ENCODE measurements around the gene CDC42. TPM values are rescaled to one million over a fixed set of nuclear protein-coding genes. Genes with fewer than 3 reads are reported as not detected.
A peak's percentile ranks its signal among the peaks of the same experiment; 100 is the strongest.

CDC42 gene
- total and polyA plus RNA-seq, 2 of the 13 experiments (the other 11 are each of a cell fraction or from before 2014, with no cell fraction given) = 138 to 237 TPM

DNA sequence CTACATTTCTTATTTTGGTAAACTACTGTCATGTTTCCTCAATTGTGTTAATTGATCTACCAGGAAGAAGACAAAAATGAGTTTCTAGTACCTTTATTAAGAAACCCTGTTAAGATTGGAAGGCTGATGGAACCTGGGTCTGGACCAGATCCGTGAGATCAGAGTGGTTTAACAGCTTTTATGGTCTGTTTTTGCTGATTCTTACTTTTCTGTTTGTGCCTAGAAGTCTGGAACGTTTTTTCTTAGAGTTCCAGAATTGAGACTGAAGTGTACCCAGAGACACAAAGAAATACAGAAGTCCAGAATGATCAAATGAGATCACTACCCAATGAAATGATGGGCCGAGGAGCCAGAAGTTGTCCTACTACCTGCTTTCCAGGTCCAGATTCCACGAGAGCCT, 22.5 kb upstream of the CDC42 start:
- DNase-seq (ENCODE audit: low spot score) (no peak), FAIRE-seq (no peak), ATAC-seq (no peak)
- intact Hi-C loops (cut with micrococcal nuclease; ENCODE audit: unreplicated experiment) (no loop called here), in situ Hi-C loops (cut with HindIII; ENCODE audit: extremely low pct_ligation_motif_present, low pct_unique_long_range_greater_than_20kb) (no loop called here)
- Histone ChIP-seq H3K4me2 (ENCODE audit: low read depth, low read length) (no peak overlapping the region), H3K27ac (ENCODE audit: extremely low read length, insufficient read depth, low read length) (no peak overlapping the region), H3K36me3 (replicated peaks in 1 of 2; ENCODE audit: control insufficient read depth in 1 of 2, insufficient read depth in 2 of 2, low read length in 2 of 2) (no peaks in the 10 kb centered on the region), H3K9me3 (ENCODE audit: low read length) (no peaks in the 10 kb centered on the region), H3K9ac (ENCODE audit: insufficient read depth, low read depth, low read length) (no peak overlapping the region), H2AFZ (ENCODE audit: low read length) (no peak overlapping the region), H3K4me1 (ENCODE audit: insufficient read depth, low read length) (peaks cover 21% of the 10 kb centered on the region), H3K4me3 (replicated peaks in 1 of 3; ENCODE audit: insufficient read depth in 1 of 3, low read depth in 2 of 3, low read length in 3 of 3) (no peak overlapping the region), H3K27me3 (ENCODE audit: control insufficient read depth in 1 of 2, insufficient read depth in 2 of 2, low read length in 2 of 2) (no peaks in the 10 kb centered on the region), H3K79me2 (ENCODE audit: insufficient read depth, low read length) (peaks cover 5% of the 10 kb centered on the region), H4K20me1 (ENCODE audit: insufficient read depth, low read length) (no peaks in the 10 kb centered on the region)
- no TSS peak for BruUV-seq (replicated peaks)
- ChIA-PET CTCF (ENCODE audit: low intra/inter-chr PET ratio, low total read pairs) (no interaction called here), POLR2A (interaction anchor here (0.7 to 0.9 kb wide), 2 partner anchors 10 to 446 kb away, joined by 3 read pairs; no protein-coding TSS in a partner anchor)
- 84% methylated on average over 4 of the region's 4 CpGs for WGBS (ENCODE audit: low lambda C conversion rate)
- no peak for TF ChIP-seq EHMT2 (IDR thresholded peaks at IDR 0.05; ENCODE audit: borderline replicate concordance, low read depth, low read length)
- peak; percentile 8 to 45; a peak in 2 of 4 replicates for TF ChIP-seq MAFK (conservative IDR thresholded peaks at IDR 0.05 in 1 of 2, IDR thresholded peaks at IDR 0.05 in 1 of 2; ENCODE audit: low read length in 2 of 2)

DNA sequence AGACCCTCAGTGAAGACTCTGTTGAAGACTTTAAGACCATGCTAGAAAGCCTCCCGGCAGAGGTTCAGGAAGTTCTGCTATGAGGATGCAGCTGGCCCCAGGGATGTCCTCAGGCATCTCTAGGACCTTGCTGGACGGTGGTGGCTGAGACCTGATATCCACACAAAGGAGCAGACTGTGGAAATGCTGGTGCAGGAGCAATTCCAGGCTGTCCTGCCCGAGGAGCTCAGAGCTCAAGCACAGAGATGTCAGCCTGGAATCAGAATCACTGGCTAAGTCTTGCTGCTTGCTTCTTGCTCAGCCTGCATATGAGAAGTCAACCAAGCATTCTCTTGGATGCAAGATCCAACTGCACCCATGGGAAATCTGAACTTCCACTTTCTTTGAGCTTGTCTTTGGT, 22.0 kb upstream of the CDC42 start:
- Histone ChIP-seq H2AFZ (ENCODE audit: low read length) (no peak overlapping the region), H3K4me3 (replicated peaks in 1 of 3; ENCODE audit: insufficient read depth in 1 of 3, low read depth in 2 of 3, low read length in 3 of 3) (no peak overlapping the region), H3K79me2 (ENCODE audit: insufficient read depth, low read length) (peaks cover 5% of the 10 kb centered on the region), H3K36me3 (replicated peaks in 1 of 2; ENCODE audit: control insufficient read depth in 1 of 2, insufficient read depth in 2 of 2, low read length in 2 of 2) (no peaks in the 10 kb centered on the region), H3K9me3 (ENCODE audit: low read length) (no peaks in the 10 kb centered on the region), H3K9ac (ENCODE audit: insufficient read depth, low read depth, low read length) (no peak overlapping the region), H3K27ac (ENCODE audit: extremely low read length, insufficient read depth, low read length) (no peak overlapping the region), H3K27me3 (ENCODE audit: control insufficient read depth in 1 of 2, insufficient read depth in 2 of 2, low read length in 2 of 2) (no peaks in the 10 kb centered on the region), H4K20me1 (ENCODE audit: insufficient read depth, low read length) (no peaks in the 10 kb centered on the region), H3K4me2 (ENCODE audit: low read depth, low read length) (no peak overlapping the region), H3K4me1 (ENCODE audit: insufficient read depth, low read length) (peaks cover 21% of the 10 kb centered on the region)
- BruUV-seq (replicated peaks) = no TSS peak
- FAIRE-seq (no peak), ATAC-seq (no peak), DNase-seq (ENCODE audit: low spot score) (no peak)
- CTCF ChIA-PET (ENCODE audit: low intra/inter-chr PET ratio, low total read pairs) = no interaction called here
- intact Hi-C loops (cut with micrococcal nuclease; ENCODE audit: unreplicated experiment) = no loop called here
- POLR2A ChIA-PET = interaction anchor here (0.7 to 0.9 kb wide), 2 partner anchors 10 to 447 kb away, joined by 3 read pairs; no protein-coding TSS in a partner anchor
- WGBS (ENCODE audit: low lambda C conversion rate) = 86% methylated on average over 3 of the region's 3 CpGs
- in situ Hi-C loops (cut with HindIII; ENCODE audit: extremely low pct_ligation_motif_present, low pct_unique_long_range_greater_than_20kb) = no loop called here
- TF ChIP-seq KLF15 (CRISPR knock-in tag; IDR thresholded peaks at IDR 0.05; ENCODE audit: borderline replicate concordance) (no peak), KDM2A (CRISPR knock-in tag; IDR thresholded peaks at IDR 0.05; ENCODE audit: borderline replicate concordance, low read depth) (no peak), HOXA7 (CRISPR knock-in tag; IDR thresholded peaks at IDR 0.05) (no peak), ZFP41 (CRISPR knock-in tag; IDR thresholded peaks at IDR 0.05; ENCODE audit: borderline replicate concordance) (no peak), KDM1A (CRISPR knock-in tag; IDR thresholded peaks at IDR 0.05) (no peak), MIXL1 (CRISPR knock-in tag; IDR thresholded peaks at IDR 0.05) (no peak)
- TF ChIP-seq, protein P1, sequence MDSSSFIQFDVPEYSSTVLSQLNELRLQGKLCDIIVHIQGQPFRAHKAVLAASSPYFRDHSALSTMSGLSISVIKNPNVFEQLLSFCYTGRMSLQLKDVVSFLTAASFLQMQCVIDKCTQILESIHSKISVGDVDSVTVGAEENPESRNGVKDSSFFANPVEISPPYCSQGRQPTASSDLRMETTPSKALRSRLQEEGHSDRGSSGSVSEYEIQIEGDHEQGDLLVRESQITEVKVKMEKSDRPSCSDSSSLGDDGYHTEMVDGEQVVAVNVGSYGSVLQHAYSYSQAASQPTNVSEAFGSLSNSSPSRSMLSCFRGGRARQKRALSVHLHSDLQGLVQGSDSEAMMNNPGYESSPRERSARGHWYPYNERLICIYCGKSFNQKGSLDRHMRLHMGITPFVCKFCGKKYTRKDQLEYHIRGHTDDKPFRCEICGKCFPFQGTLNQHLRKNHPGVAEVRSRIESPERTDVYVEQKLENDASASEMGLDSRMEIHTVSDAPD (CRISPR knock-in tag; IDR thresholded peaks at IDR 0.05) = no peak
- TF ChIP-seq, protein P2, sequence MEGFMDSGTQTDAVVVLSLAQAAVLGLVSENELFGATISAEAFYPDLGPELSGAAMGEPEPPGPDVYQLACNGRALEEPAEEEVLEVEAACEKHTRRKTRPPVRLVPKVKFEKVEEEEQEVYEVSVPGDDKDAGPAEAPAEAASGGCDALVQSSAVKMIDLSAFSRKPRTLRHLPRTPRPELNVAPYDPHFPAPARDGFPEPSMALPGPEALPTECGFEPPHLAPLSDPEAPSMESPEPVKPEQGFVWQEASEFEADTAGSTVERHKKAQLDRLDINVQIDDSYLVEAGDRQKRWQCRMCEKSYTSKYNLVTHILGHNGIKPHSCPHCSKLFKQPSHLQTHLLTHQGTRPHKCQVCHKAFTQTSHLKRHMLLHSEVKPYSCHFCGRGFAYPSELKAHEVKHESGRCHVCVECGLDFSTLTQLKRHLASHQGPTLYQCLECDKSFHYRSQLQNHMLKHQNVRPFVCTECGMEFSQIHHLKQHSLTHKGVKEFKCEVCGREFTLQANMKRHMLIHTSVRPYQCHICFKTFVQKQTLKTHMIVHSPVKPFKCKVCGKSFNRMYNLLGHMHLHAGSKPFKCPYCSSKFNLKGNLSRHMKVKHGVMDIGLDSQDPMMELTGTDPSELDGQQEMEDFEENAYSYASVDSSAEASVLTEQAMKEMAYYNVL (CRISPR knock-in tag; IDR thresholded peaks at IDR 0.05; ENCODE audit: borderline replicate concordance) = no peak
- TF ChIP-seq, protein P3, sequence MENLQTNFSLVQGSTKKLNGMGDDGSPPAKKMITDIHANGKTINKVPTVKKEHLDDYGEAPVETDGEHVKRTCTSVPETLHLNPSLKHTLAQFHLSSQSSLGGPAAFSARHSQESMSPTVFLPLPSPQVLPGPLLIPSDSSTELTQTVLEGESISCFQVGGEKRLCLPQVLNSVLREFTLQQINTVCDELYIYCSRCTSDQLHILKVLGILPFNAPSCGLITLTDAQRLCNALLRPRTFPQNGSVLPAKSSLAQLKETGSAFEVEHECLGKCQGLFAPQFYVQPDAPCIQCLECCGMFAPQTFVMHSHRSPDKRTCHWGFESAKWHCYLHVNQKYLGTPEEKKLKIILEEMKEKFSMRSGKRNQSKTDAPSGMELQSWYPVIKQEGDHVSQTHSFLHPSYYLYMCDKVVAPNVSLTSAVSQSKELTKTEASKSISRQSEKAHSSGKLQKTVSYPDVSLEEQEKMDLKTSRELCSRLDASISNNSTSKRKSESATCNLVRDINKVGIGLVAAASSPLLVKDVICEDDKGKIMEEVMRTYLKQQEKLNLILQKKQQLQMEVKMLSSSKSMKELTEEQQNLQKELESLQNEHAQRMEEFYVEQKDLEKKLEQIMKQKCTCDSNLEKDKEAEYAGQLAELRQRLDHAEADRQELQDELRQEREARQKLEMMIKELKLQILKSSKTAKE (CRISPR knock-in tag; IDR thresholded peaks at IDR 0.05; ENCODE audit: borderline replicate concordance) = no peak

Data from HepG2 (cell line).